Measurements from ENCODE around the gene NTM. TPM values are rescaled to one million over a fixed set of nuclear protein-coding genes. Genes with fewer than 3 reads are reported as not detected.

Gene NTM
- total RNA-seq, 2 donors from 2014 or later = not detected

DNA sequence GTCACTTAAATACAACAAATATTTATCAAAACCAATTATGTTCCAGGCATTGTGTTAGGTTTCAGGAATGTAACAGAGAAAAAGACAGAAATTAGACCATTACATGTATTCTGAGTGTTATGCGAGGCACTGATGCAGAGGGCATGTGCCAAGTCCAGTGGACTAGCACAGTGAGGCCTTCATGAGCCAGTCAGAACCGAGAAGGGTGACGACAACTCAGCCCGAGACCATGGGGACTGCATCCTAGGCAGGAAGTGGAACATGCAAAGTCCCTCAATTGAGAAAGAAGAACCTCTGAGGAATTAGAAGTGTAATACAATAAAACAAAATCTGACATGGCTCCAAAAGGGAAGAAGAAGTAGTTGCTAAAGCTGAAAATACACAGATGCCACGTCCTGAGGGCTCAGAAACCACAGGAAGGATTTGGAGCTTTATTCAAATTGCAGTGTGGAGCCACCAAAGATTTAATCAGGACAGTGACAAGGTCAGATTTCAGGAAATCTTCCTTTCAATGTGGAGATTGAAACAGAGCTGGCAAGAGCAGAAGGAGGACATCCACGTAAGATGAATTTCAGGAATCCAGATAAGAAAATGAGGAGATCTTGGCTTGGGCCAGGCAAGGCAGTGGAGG is 529.6 kb downstream of the NTM start:
- H3K36me3 ChIP-seq = no peaks in the 10 kb centered on the region
- no peak overlapping the region for H3K4me3 ChIP-seq
- no peak for TF ChIP-seq CTCF (IDR thresholded peaks at IDR 0.05)
- no peaks in the 10 kb centered on the region for H3K27me3 ChIP-seq (replicated peaks; ENCODE audit: insufficient read depth)
- ATAC-seq (ENCODE audit: insufficient number of reproducible peaks, low FRiP score, low read depth) = no peak
- no peak for DNase-seq (ENCODE audit: low spot score)
- no peaks in the 10 kb centered on the region for H3K4me1 ChIP-seq (ENCODE audit: control insufficient read depth in 1 of 2, low read depth in 2 of 2)
- H3K27ac ChIP-seq = no peak overlapping the region
- H3K9me3 ChIP-seq = no peaks in the 10 kb centered on the region

GRCh38 chr11:131902421-131902820 is 532.0 kb downstream of the NTM start:
- no peak for DNase-seq (ENCODE audit: low spot score)
- no peak overlapping the region for H3K27ac ChIP-seq
- no peak for ATAC-seq (ENCODE audit: insufficient number of reproducible peaks, low FRiP score, low read depth)

GRCh38 chr11:131903074-131903473 is 532.7 kb downstream of the NTM start:
- no peaks in the 10 kb centered on the region for H3K4me1 ChIP-seq (ENCODE audit: control insufficient read depth in 1 of 2, low read depth in 2 of 2)
- H3K4me3 ChIP-seq = no peak overlapping the region
- H3K27me3 ChIP-seq (replicated peaks; ENCODE audit: insufficient read depth) = no peaks in the 10 kb centered on the region
- no peak for DNase-seq (ENCODE audit: low spot score)
- no peaks in the 10 kb centered on the region for H3K36me3 ChIP-seq
- no peak for ATAC-seq (ENCODE audit: insufficient number of reproducible peaks, low FRiP score, low read depth)
- no peaks in the 10 kb centered on the region for H3K9me3 ChIP-seq
- TF ChIP-seq CTCF (IDR thresholded peaks at IDR 0.05) = no peak
- H3K27ac ChIP-seq = no peak overlapping the region

More at GRCh38 chr11:131902421-131902820, 532.0 kb downstream of the NTM start:
- no peaks in the 10 kb centered on the region for H3K36me3 ChIP-seq
- no peak overlapping the region for H3K4me3 ChIP-seq
- no peak for TF ChIP-seq CTCF (IDR thresholded peaks at IDR 0.05)
- H3K4me1 ChIP-seq (ENCODE audit: control insufficient read depth in 1 of 2, low read depth in 2 of 2) = no peaks in the 10 kb centered on the region
- no peaks in the 10 kb centered on the region for H3K9me3 ChIP-seq
- no peaks in the 10 kb centered on the region for H3K27me3 ChIP-seq (replicated peaks; ENCODE audit: insufficient read depth)

DNA sequence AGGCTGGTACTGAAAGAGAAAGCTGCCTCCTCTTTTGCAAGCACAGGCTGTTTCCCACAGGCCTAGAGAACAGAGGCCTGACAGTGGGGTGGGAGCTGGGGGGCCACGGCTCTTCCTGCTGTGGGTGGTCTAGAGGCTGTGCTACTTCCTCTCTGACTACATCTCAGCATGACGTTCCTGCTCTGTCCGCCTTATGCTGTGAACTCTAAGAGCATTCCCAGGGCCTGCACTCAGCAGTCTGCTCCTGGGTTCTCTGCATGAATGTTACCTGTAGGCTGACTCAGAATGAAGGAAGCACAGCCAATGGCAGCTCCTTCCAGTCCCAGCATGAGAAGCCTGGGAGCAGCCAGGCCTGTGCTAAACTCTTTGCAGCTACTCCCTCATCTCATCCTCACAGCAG is 534.3 kb downstream of the NTM start:
- no peaks in the 10 kb centered on the region for H3K27me3 ChIP-seq (replicated peaks; ENCODE audit: insufficient read depth)
- no peaks in the 10 kb centered on the region for H3K4me1 ChIP-seq (ENCODE audit: control insufficient read depth in 1 of 2, low read depth in 2 of 2)
- TF ChIP-seq CTCF (IDR thresholded peaks at IDR 0.05) = no peak
- no peak for DNase-seq (ENCODE audit: low spot score)
- no peaks in the 10 kb centered on the region for H3K9me3 ChIP-seq
- H3K4me3 ChIP-seq = no peak overlapping the region
- H3K27ac ChIP-seq = no peak overlapping the region
- no peaks in the 10 kb centered on the region for H3K36me3 ChIP-seq
- ATAC-seq (ENCODE audit: insufficient number of reproducible peaks, low FRiP score, low read depth) = no peak

GRCh38 chr11:131906963-131907362 is 536.5 kb downstream of the NTM start:
- no peaks in the 10 kb centered on the region for H3K36me3 ChIP-seq
- H3K27ac ChIP-seq = no peak overlapping the region
- H3K9me3 ChIP-seq = no peaks in the 10 kb centered on the region
- ATAC-seq (ENCODE audit: insufficient number of reproducible peaks, low FRiP score, low read depth) (no peak), DNase-seq (ENCODE audit: low spot score) (no peak)
- H3K27me3 ChIP-seq (replicated peaks; ENCODE audit: insufficient read depth) = peaks cover 4% of the 10 kb centered on the region
- H3K4me1 ChIP-seq (ENCODE audit: control insufficient read depth in 1 of 2, low read depth in 2 of 2) = no peaks in the 10 kb centered on the region
- H3K4me3 ChIP-seq = no peak overlapping the region
- TF ChIP-seq CTCF (IDR thresholded peaks at IDR 0.05) = no peak
